HG03045 (cell line): ENCODE results near the gene CIPC.

Source experiments
- ATAC-seq: cut with Tn5 transposase; IDR thresholded peaks from one replicate; pipeline ENCODE4 v1.9.1; 2021; ENCODE audit warnings: mild to moderate bottlenecking, moderate library complexity; ENCODE audit not compliant: unreplicated experiment

CIPC gene, protein sequence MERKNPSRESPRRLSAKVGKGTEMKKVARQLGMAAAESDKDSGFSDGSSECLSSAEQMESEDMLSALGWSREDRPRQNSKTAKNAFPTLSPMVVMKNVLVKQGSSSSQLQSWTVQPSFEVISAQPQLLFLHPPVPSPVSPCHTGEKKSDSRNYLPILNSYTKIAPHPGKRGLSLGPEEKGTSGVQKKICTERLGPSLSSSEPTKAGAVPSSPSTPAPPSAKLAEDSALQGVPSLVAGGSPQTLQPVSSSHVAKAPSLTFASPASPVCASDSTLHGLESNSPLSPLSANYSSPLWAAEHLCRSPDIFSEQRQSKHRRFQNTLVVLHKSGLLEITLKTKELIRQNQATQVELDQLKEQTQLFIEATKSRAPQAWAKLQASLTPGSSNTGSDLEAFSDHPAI

DNA sequence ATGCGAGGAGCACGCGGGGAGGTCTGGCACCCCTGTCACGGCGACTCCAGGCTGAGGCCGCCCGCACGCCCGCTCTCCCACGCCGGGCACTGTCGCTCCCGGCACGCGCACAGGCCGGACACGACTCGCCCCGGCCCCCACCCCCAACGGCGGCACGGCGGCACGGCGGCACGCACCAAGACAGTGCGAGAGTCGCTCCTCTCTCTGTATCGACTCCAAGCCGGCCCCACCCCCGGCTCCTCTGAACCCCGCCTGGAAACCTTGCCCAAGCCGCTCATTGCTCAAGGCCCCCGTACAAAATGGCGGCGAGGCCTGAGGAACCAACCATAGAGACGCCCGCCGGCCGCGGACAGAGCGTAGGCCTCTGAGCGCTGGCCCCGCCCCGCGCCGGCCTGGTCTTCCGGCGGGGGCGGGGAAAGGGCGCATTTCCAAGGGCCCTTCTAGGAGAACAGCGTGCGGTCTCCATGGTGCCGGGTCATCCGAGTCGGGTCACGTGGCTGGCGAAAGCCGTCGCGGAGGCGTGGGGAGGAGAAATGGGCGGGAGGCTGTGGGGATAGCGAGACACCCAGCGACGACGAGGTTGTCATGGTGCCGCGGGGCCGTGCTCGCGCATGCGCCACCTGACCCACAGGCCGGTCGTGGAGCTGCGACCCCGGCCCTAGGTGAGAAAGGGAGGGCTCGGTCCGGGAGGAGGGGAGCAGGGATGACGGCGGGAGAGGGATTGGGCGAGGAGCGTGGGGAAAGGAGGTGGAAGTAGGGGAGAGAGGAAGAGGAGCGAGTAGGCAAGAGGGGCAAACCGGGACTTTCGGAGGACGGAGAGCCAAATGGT, at the start of gene CIPC:
Gene CIPC (plus strand): TSS at position 559 of the 829 bp plus-strand sequence. CDS start 7,451 bp downstream, outside the sequence.
- peak; percentile 85 for ATAC-seq

DNA sequence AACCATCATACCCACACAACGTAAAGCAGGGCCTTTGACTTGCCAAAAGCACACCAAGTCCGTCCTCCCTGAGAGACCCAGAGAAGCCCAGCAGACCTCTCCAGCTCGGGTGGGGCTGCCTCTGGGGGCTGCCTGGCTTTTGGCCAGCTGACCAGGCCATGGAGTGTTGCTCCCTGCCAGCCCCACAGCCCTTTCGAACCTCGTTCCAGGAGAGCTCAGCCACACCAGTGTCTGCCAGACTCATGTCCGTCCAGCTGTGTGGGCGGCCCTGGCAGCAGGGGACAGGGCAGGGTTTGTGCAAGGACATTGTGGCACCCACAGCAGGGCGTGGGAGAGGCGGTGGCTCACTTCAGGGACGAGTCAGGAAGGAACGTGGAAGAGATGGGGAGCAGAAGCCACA, 46.9 kb upstream of the CIPC start:
- no peak for ATAC-seq

DNA sequence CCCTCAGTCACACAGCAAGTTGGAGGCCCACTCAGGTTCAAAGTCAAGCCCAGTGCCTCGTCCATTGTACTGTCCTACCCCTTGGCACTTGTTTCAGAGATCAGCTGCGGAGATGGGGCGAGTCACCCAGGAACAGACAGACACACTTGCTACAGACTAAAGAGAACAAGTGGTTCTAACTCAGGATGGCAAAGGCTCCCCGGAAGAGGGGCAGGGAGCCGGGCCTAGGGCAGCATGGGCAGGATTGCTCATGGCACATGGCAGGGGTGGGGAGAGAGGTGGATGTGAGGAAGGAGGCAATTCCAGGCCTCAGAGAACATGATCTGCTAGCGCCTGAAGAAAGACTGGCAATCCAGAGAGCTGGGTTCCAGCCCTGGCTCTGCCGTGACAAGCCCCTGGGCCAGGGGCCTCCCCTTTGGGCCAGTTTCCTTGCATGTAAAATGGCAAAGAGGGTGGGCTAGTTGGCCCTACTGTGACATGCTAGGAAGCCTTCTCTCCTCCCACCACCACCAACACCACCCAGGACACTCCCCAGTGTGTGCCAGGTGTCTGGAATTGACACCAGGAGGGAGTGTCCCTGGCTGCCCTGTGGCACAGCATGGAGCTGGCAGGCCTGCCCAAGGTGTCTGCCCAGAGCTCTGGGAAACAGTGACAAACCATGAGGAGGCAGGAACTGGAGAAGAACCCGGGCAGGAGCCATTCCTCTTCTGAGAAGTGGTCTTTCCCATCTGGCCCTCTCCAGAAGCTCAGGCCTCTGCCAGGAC, 45.6 kb upstream of the CIPC start:
- ATAC-seq = no peak

DNA sequence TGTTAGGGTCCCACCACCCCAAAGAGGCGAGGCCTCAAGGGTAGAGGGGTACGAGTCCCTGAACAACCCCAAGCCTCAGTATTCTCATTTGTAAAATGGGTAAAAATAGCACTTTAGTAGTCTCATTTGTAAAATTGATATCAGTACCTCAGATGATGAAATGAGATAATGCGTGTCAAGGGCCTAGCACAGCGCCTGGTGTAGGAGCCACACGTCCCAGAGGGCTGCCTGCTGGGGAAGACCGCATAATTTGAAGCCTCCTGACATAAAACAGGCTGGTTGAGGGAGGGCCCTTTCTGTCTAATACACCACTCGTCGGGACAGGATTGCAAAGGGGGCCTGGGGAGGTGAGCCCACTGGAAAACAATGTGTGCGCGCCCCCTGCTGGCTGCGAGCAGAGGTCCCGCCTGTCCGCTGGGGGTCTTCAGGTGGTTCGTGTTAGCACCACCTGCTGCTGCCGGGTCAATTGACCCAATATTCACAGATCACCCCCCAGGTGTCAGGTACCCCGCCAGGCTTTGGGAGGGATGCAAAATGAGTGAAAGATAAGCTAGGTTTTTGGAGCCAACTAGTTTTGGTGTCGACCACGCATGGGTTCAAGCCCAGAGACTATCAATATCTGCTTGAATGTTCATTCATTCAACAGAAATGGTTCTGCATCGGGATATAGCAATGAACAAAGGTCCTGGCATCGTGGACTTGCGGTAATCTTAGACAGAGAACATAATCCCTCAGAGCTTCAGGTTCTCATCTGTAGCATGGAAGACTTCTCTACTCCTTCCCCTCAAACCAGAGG, 44.8 kb upstream of the CIPC start:
- ATAC-seq = no peak

DNA sequence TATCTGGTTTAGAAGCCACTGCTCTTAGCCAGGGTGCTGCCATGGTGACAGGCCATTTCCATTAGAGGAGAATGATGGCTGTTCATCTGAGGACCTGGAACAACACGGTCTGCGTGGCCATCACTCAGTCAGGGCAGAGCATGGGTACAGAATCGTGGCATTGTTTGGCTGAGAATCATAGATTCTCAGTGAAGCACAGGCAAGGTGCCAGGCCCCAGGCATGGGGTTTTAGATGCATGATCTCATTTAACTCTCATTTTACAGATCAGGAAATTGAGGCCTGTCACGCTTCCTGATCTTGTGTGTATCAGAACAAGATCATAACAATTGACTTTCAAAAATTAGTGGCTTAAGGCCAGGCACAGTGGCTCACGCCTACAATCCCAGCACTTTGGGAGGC, 42.8 kb upstream of the CIPC start:
- ATAC-seq = no peak

DNA sequence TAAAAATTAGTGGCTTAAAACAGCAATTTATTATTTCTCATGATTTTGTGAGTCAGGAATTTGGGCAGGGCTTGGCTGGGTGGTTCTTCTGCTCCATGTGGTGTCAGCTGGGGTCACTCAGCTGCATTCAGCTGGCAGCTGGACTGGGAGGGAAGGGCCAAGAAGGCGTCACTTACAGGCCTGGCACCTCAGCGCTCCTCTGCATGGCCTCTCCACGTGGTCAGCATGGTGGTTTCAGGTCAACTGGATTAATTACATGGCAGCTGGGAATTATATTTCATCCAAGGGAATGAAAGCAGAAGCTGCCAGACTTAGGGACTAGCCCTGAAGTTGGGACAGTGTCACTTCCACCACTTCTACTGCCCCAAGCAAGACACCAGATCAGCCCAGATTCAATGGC, 42.1 kb upstream of the CIPC start:
- ATAC-seq = no peak

DNA sequence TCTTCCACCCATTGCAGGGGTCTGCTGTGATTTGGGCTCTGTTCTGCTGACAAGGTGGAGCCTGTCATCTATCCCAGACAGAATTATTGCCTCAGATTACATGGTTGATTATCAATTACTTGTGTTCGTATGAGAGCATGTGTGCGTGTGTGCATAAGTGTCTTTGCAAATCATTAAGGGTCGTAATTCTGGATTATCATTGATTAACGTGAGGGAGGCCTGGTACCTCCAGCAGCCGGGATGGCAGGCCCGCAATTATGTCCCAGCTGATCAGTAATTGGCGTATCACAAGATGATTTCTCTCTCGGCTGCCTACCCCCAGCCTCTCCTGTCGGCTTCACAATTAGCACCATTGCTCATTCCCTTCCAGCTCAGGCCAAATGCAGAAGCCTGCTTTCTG, 39.9 kb upstream of the CIPC start:
- ATAC-seq = no peak

DNA sequence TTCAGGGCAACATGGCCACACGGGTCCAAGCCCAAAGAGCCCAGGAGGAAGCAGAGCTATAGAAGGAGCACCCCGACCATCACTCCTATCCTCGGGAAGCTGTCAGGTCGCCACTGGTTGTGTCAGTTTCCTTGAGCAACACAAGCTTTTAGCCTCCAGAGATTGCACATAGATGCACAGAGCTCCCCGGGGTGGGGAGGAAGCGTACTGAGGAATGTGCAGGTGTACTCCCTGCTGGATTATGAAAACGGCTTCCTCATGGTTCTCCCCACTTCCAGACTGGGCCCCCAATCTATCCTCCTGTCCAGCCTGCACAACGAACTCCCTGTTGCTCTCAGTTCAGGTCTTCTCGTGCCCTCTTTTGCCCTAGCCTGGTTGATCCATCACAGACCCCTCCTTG, 39.3 kb upstream of the CIPC start:
- no peak for ATAC-seq

DNA sequence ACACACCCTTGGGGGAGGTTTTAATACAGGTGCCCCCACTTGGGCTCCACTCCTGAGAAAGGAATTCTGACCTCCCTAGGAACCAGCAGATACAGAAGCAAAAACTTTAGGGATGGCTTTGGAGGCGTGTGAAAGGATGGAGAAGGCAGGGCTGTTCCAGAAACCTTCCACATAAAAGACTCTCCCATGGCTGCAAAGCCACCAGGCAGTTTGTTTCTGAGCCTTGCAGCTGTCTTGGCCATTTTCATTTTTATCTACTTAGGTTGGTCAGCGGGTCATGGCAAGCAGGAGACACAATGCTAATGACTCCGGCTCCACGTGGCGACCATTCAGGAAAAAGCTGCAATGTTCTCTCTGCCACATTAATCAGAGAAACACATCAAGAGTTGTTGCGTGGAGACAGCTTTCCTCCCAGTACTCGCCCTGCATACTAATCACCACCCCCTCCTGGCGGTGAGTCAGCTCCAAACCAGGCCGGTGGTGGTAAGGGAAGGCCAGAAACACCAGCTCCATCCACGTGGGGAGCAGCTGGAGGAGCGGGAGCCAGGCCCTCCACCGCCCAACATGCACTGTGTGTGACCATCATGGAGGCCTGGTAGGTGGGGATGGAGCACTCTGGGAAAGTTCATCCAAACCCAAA, 38.7 kb upstream of the CIPC start:
- no peak for ATAC-seq

DNA sequence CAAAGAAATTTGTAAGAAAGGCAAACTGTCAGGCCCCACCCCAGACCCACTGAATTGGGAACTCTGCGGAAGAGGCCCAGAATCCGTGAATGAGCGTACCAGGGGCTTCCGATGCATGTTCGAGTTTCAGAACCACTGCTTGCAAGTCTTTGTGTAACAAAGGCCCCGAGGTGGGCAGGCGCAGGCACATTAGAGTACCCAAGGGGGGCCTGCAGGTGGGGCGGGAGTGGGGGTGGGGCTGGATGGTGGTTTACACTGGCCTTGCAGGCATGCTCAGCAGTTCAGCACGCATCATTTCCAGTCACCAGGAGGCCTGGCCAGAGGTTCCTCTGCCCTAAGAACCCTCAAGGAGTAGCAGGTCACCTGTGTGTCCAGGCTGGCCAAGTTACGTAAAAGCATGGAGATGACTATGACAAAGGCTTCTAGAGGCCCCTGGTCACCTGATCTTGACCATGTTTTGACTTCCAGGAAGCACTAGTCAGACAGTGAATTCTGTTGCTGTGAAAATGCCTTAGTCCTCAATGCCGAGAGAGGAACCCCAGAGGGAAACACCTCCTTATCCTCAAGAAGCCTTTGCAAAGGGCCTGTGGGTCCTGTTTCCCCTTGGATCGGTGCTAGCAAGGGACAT, 36.3 kb upstream of the CIPC start:
- no peak for ATAC-seq

DNA sequence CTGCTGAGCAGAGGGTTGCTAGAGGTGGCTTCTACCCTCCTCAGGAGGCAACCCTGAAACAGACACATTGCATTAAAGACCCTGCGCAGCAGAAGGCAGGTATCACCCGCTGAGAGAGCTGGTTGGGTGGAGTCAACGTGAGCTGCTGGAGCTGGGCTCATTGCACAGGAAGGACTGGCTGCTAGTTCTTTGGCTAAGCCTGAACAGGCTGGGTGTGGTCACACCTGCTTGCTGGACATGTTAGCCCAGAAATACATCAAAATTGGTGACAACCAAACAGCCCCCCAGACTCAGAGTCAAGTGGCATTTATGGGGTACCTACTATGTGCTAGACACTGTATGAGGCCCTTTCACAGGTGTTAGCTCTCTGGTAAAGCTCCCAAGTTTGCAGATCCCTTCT, 35.8 kb upstream of the CIPC start:
- no peak for ATAC-seq

DNA sequence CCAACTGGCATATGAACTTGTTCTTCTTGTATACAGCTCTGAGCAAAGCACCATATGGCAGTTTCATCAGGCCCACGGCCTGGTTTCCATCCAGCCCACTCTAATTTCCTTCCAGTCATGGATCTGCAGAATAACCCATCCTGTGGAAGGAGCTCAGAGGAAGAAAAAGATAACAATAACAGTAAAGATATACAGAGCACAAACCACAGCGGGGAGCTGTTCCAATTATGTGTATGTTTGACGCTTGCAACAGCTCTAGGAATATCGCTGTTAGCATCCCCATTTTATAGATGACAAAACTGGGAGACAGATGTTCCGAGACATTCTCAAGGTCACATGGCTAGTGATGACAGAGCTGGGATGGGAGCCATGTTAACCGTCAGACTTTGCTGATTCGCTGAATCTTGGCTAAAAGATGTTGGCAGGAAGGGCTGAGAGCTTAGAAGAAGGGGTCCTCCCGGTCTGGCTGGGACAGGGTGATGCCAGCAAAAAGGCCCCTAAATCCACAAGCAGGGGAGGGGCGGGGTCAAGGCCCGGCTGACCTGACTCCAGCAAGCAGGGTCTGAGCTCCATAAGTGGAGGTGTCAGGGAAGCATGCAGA, 34.4 kb upstream of the CIPC start:
- ATAC-seq = no peak

DNA sequence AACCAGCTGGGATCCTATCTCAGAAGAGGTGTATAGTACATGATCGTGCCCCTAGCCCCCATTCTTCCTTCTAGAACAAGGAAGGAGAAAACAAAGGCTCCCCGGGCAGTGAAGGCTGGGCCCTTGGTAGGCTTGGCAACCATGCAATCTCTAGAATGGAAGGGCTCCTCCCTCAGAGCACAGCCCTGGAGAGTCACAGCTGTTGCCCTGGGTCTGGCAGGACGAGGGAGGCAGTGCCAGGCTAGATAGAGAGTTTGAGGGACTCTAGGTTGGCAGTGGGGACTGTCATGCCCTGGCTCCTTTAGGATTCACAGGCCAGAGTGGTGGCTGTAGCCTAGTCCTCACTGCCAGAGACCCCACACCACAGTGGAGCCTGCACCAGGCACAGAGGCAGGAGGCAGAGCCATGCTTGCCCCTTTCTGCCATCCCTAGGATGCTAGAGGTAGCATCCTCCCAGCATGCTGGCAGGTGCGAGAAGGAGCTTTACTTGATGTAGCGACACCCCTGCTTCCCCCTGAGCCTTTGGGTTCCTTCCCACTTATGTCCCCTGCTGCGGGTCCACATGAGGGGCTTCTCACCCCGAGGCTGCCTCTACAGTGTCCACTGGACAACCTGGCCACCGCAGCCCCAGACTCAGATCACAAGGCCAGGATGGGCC, 33.4 kb upstream of the CIPC start:
- no peak for ATAC-seq

DNA sequence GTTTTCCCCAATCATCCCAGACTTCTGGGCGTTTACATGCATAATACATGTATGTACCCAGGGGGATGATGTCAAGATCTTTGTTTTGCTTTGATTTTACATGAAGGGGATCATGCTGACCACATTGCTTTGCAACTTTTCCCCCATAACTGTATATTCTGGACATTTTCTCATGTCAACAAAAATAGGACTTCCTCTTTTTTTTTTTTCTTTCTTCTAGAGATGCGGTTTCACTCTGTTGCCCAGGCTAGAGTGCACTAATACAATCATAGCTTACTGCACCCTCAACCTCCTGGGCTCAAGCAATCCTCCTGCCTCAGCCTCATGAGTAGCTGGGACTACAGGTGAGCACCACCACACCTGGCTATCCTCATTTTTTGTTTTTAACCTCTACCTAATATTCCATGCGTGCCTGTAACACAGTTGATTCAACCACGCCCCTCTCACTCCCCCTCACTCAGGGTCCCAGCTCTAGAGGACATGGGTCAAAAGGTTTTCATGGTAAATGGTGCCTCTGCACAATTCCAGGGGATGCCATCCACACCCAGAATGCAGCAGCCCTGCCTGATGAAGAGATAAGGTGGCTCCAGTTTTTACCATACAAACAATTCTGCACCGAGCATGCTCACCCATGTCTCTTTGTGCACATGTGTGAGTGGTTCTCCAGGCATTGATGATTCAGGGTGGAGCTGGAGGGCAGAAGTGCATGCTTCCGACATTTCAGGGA, 32.0 kb upstream of the CIPC start:
- no peak for ATAC-seq

DNA sequence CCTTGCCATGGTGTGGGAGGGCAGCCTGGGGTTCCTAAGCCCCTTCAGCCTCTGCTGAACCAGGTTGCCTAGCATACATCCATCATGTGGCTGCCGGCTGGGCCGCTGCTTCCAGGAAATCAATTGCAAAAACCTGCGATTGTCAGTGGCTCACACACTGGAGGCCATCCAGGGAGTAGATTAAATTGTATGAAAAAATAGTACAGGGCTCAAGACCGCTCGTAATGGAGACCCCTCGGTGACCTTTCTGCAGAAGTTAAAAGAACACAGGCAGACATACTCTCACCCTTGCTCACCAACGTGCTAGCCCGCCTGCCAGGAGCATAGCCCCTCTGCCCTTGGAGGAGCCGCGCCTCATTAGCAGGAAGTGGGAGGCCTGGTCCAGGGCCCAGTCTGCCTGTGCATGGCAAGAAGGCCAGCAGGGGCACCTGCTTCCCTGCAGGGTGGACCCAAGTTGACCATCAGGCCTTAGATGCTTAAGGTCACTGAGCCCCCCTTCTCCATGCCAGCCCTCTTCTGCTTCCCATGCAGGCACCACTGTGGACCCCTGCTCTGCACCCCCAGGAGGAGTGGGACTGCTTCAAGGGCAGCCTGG, 31.4 kb upstream of the CIPC start:
- no peak for ATAC-seq

DNA sequence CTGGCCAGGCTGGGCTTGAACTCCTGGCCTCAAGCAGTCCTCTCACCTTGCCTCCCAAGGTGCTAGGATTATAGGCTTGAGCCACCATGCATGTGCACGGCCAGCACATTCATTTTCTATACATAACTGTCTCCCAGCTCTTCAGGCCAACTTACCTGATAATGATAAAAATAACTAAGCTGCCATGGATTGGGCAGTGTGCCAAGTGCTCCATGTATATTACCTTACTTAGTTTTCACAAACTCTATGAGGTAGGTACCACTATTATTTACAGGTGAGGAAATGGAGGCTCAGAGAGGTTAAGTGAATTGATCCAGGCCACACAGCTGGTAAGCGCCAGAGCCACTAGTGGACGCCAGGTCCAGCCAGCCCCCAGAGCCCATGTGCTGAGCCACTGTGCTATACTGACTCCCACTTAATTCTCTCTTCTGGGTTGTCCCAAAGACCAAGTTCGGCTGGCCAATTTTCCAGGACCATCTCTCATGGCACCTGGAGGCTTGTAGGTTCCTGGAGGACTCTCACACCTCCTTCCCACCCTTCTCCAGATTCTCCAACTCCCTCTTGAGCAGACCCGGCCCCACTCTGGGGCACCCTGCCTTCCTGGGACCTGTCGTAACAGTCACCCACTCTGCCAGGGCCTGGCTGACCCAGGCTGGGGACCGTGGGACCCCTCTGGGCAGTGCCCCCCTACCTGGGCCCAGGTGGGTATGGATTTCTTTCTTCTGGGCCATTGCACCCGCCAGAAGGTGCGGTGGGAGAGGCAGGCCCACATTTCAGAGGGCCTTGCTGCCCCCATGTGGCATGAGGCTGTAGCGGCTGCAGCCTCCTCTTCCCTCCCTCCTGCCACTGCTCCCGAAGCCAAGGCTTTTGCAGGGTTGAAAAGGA, 30.2 kb upstream of the CIPC start:
- ATAC-seq = no peak
